HG02973 (cell line): ENCODE data around the gene NKIRAS2.

Source experiments
- ATAC-seq: cut with Tn5 transposase; IDR thresholded peaks from one replicate; pipeline ENCODE4 v1.9.1; 2021; ENCODE audit warnings: moderate library complexity; ENCODE audit not compliant: unreplicated experiment

Gene NKIRAS2

DNA sequence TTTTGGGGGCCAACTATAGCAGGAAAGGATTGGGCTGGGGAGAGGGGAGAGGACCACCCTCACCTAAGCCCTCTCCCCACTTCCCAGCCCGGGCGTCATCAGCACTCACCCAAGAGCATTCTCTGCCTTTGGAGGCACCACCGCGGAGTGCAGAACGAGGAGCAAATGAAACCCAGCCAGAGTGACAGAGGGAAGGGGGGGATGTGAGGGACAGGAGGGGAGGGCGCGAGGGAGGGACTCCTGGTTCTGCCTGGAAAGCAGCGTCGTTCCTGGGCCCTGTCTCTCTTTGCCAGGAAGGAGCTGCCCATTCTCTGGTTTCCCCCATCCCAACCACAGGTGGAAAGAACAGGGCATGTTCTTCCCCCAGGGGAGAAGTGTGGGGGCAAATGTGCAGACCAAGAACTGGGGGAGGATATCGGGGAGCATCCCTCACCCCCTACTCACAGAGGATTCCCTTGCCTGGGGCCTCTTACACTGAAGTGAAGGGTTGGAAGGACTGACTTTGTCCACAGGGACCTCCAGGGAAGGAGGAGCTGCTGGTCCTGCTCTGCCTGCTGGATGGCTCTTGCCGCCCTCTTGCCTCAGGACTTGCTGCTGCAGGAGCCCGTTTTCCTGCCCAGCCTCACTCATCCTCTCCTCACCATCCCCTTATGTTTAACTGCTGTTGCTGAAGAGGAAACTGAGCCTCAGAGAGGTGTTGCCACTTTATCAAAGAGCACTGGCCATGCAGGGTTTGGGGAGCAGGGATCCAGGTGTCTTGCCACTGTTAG is 34.0 kb downstream of the NKIRAS2 start:
- no peak for ATAC-seq

GRCh38 chr17:42055027-42055426 is 35.1 kb downstream of the NKIRAS2 start:
- ATAC-seq, result no peak

DNA sequence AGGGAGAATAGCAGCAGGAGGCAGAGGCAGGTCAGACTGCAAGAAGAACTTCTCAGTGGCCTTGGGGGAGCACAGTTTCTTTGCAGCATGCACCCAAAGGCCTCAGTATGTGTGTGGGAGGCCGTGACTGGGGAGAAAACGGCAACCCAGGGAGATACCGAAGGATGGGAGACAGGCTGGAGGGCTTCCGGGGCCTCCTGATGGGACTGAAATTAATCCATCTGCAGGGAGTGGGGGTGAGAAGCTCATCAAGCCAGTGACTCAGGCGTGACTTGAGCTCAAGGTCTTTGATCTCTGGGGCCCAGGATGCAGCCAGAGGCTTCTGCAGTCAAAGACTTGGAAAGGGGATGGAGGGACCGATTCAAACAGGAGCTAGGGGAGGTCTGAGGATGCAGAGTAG is 35.6 kb downstream of the NKIRAS2 start:
- ATAC-seq, result no peak

- ATAC-seq, result no peak
These were observed 36.7 kb downstream of the NKIRAS2 start for GRCh38 chr17:42056635-42057034.

GRCh38 chr17:42058063-42058462 is 38.2 kb downstream of the NKIRAS2 start:
- ATAC-seq, result no peak

GRCh38 chr17:42059815-42060214 is 39.9 kb downstream of the NKIRAS2 start:
- no peak for ATAC-seq

DNA sequence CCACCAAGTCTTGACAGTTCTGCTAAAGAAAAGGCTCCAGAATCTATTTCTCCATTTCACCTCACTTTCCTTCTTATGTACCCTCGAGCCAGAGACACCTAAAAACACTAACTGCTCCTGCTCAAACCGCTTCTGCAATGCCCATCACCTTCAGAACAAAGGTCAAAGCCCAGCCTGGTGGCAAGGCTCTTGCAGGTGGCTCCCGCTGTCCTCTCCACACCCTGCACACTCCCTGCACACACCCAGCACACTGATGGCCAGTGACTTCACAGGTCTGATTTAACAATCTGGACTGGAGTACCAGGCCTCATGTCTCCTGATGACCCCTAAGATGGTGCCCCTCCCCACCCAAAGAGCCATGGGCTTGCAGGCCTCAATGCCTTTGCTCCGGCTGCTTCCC is 40.3 kb downstream of the NKIRAS2 start:
- ATAC-seq, result no peak

DNA sequence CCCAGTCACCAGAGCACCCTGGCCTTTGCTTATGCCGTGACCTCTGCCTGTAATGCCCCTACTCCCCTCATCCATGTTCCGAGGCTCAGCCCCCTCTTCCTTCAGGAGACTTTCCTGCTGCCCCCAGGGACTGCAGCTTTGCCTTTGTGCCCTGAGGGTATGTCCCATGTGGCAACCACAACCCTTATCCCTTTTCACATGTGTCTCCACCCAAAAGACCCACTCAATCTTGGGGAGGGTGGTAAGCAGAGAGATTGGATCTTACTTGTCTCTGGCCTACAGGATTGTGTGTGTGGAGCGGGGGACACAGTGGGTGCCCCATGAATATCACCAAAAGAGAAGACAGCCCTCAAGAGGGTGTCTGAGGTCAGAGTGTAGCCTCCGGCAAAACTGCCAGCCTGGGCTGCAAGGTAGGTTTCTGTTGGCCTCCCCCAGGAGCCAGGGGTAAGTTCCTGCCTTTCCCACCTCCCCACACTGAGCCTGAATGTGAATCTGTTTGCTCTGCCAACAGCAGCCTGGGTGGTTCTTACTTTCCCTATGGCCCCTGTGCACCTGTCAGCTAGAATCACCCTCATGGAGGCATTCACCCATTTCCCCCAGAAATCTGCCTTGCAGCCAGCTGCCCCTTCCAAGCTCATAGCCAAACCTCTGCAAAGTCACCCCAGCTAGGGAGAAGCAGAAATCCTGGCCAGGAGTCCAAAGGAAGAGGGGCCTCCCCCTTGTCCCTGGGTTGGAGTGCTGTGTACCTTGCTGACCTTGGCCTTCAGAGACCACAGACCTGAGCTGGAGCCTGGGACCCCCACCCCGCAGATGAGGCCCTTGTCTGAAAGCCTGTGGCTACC is 42.0 kb downstream of the NKIRAS2 start:
- no peak for ATAC-seq

- ATAC-seq, result no peak
These were observed 42.8 kb downstream of the NKIRAS2 start for GRCh38 chr17:42062681-42063080.

GRCh38 chr17:42065201-42065600 is 45.3 kb downstream of the NKIRAS2 start:
- ATAC-seq, result no peak

DNA sequence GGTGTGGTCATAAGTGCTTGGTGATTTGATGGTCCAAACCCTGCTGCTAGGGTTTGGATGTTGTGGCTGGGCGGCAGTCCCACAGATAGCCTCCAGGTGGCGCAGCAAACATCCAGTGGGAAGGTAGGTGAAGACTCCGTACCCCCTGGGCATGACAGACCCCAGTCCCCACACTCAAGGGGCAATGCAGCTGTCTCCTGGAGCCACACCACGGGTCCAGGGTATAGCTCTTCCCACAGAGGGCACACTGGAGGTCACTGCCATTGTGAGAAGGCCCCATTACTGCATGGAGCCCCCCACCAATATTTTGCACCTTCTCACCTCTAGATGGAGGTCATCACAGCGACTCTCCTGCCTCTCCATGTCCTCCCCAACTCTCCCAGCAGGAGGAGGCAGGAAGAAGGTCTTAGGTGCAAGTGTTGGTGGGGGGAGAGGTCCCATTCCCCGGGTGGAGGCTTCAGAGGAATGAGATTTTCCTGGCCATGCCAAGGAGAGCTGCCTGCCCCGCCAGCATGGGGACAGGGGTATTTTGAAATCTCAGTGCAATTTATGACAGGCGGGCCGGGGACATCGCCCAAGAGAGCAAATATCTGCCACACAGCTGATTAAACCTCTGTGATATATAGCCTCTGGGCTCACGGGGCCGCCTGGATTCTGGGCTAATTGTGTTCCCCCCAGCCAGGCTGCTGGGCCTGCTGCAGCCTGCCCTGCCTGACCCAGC is 47.6 kb downstream of the NKIRAS2 start:
- no peak for ATAC-seq

GRCh38 chr17:42068979-42069378 is 49.1 kb downstream of the NKIRAS2 start:
- no peak for ATAC-seq

DNA sequence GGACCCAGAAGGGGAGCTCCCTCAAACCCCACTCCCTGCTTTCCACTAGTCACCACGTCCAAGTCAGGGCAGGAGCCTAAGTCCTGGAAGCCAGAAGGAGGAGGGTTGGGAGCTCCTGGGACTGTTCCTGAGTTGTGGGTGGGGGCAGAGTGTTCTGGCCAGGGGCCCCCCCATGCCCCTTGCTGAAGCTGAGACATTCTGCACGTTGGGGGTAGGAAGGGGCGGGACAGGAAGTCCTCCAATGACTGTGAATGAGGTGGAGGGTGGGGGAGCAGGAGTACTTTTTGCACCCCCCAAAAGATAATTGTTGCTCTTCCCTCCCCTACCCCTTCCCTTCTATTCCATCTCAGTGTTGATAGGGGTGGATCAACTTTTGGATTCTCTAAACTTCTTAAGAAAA is 51.9 kb downstream of the NKIRAS2 start:
- ATAC-seq, result no peak

GRCh38 chr17:42072323-42073187 is 52.7 kb downstream of the NKIRAS2 start:
- no peak for ATAC-seq
